GM12878 (cell line): ENCODE results near the gene BTBD6. TPM values are rescaled to one million over a fixed set of nuclear protein-coding genes. Genes with fewer than 3 reads are reported as not detected.

Experiments
- ATAC-seq: fragments of 200-7000 bp; cut with Tn5 transposase; 3 replicates; pipeline ENCODE4 v1.9.1; 2020; ENCODE audit warnings: mild to moderate bottlenecking, moderate library complexity
- BruUV-seq: library from RNA; stranded (reverse); fragments of 400-500 nt; replicated peaks from 2 replicates; lab custom pipeline; 2021; lab: Mats Ljungman, UMichigan
- CTCF ChIA-PET: fragments of 300-600 bp; sonication (Branson Sonifier 250); formaldehyde crosslinking; extraction: SDS; loops from one replicate; lab custom pipeline; 2021; ENCODE audit warnings: inconsistent platforms; lab: Yijun Ruan, JAX
- POLR2A ChIA-PET: fragments of 350-600 bp; formaldehyde crosslinking; extraction: SDS; loops from one replicate; lab custom pipeline; 2021; ENCODE audit warnings: inconsistent platforms; lab: Charles Lee
- RAD21 ChIA-PET: fragments of 300-600 bp; sonication (Branson Sonifier 250); formaldehyde crosslinking; loops from one replicate; lab custom pipeline; 2023; ENCODE audit warnings: antibody characterized with exemption; ENCODE audit not compliant: unreplicated experiment; lab: Charles Lee
- SMC1A ChIA-PET: fragments of 300-600 bp; sonication (Branson Sonifier 250); formaldehyde crosslinking; loops from one replicate; lab custom pipeline; 2023; ENCODE audit not compliant: unreplicated experiment, uncharacterized antibody; lab: Charles Lee
- DNase-seq: peaks from one replicate; pipeline ENCODE4 v3.0.0-alpha.2; 2011; ENCODE audit warnings: low read depth, low spot score
- FAIRE-seq: peaks from 3 replicates; lab custom pipeline; 2011; peaks lifted over from hg19 to GRCh38; lab: Jason Lieb, UNC
- H2AFZ ChIP-seq: 2 replicates; pipeline ENCODE4 v1.6.0; 2011; ENCODE audit warnings: low read depth, low read length, control low read depth; ENCODE audit not compliant: control insufficient read depth
- H3K27ac ChIP-seq: 2 replicates; pipeline ENCODE4 v1.5.1; 2011; ENCODE audit warnings: control low read depth; ENCODE audit not compliant: control insufficient read depth, insufficient read depth
- H3K27me3 ChIP-seq, 2 experiments: replicated peaks in 1 of 2; 2 replicates each; pipeline versions ENCODE4 v1.6.0 to v1.6.1; 2011; ENCODE audit warnings: low read length in 1 of 2; ENCODE audit not compliant: control insufficient read depth in 2 of 2, insufficient read depth in 2 of 2
- H3K36me3 ChIP-seq, 2 experiments: 2 replicates each; pipeline ENCODE4 v1.5.1; 2011; ENCODE audit warnings: low read length in 1 of 2; ENCODE audit not compliant: control insufficient read depth in 2 of 2, insufficient read depth in 2 of 2
- H3K4me1 ChIP-seq: 2 replicates; pipeline ENCODE4 v1.6.1; 2011; ENCODE audit warnings: mild to moderate bottlenecking, low read length, moderate library complexity, mixed read lengths; ENCODE audit not compliant: control insufficient read depth, insufficient read depth
- H3K4me2 ChIP-seq: 2 replicates; pipeline ENCODE4 v1.6.0; 2011; ENCODE audit warnings: control low read depth; ENCODE audit not compliant: control insufficient read depth, insufficient read depth
- H3K4me3 ChIP-seq: fragments of 200-600 bp; sonication (generic); 2 replicates; pipeline ENCODE4 v1.5.1; 2016
- H3K79me2 ChIP-seq: 2 replicates; pipeline ENCODE4 v1.6.0; 2011; ENCODE audit warnings: low read length; ENCODE audit not compliant: control insufficient read depth, insufficient read depth
- H3K9ac ChIP-seq: 2 replicates; pipeline ENCODE4 v1.8.0; 2011; ENCODE audit warnings: low read length, control low read depth, mixed read lengths; ENCODE audit not compliant: control insufficient read depth, insufficient read depth
- H3K9me3 ChIP-seq: replicated peaks from 3 replicates; pipeline ENCODE4 v1.5.1; 2011; ENCODE audit warnings: mild to moderate bottlenecking, low read length; ENCODE audit not compliant: control insufficient read depth, insufficient read depth
- H4K20me1 ChIP-seq: 2 replicates; pipeline ENCODE4 v1.6.0; 2011; ENCODE audit not compliant: control insufficient read depth, insufficient read depth
- EED ChIP-seq: sonication (generic); IDR thresholded peaks from 2 replicates; pipeline ENCODE4 v1.6.1; 2016; ENCODE audit warnings: antibody characterized with exemption, low read depth
- EP300 ChIP-seq, 2 experiments: fragments of 150-350 bp in 1 of 2; IDR thresholded peaks; 2 replicates each; pipeline ENCODE4 v1.6.1; 2011 to 2012; ENCODE audit warnings: low read depth in 2 of 2, low read length in 2 of 2, borderline replicate concordance in 1 of 2, improper control_type of control experiment in 1 of 2, inconsistent platforms in 1 of 2; ENCODE audit not compliant: control insufficient read depth in 1 of 2
- TBL1XR1 ChIP-seq: IDR thresholded peaks from 2 replicates; pipeline ENCODE4 v1.6.1; 2012; ENCODE audit warnings: low read depth, low read length, improper control_type of control experiment
- WGBS: methylation state at CpG from one replicate; pipeline ENCODE4 v1.1.6; 2016; ENCODE audit warnings: low lambda C conversion rate; ENCODE audit not compliant: insufficient replicate concordance, insufficient coverage; ENCODE audit errors: missing lambda C conversion rate; 5-methylcytosine and 5-hydroxymethylcytosine counted together
- in situ Hi-C: fragments of 300-500 bp; cut with MboI; formaldehyde crosslinking; loops from 9 replicates; pipeline ENCODE4 v1.14.3; 2018; ENCODE audit warnings: mixed read lengths
- intact Hi-C: fragments of 100-400 bp; cut with micrococcal nuclease; formaldehyde crosslinking; loops from one replicate; pipeline ENCODE4 v1.14.2; 2022; ENCODE audit not compliant: unreplicated experiment
- polyA plus RNA-seq, 11 experiments: library from polyadenylated mRNA; depleted of rRNA in 4 of 11; unstranded in 6 of 11; stranded (reverse) in 5 of 11; fragments of >200 nt; fragmentation: Nextera tagmentation in 4 of 11; fragmentation: Illumina TruSeq in 1 of 11; extraction: Ambion mirVana in 4 of 11; extraction: Trizol in 1 of 11; gene quantifications; 1 replicate in 1 of 11; 2 replicates in 10 of 11; pipeline versions ENCODE4 v1.2.1 to v1.2.3, GENCODE V29; 2011 to 2016; ENCODE audit warnings: inconsistent platforms in 2 of 11, missing spikeins in 2 of 11, low read depth in 1 of 11
- total RNA-seq, 4 experiments: library from RNA; depleted of rRNA in 3 of 4; stranded (reverse); fragments of >200 nt in 3 of 4; fragmentation: Illumina TruSeq in 1 of 4; extraction: Trizol in 1 of 4; gene quantifications; 2 replicates each; pipeline versions ENCODE4 v1.2.1 to v1.2.3, GENCODE V29; 2013 to 2021
- TF ChIP-seq, protein P1 (sequence below): fragments of 450-650 bp; formaldehyde crosslinking; IDR thresholded peaks from 2 replicates; pipeline ENCODE4 v1.4.0; 2022; ENCODE audit warnings: mild to moderate bottlenecking, moderate library complexity
- TF ChIP-seq, protein P2 (sequence below): fragments of 450-650 bp; IDR thresholded peaks from 2 replicates; pipeline ENCODE4 v1.6.1; 2016; ENCODE audit warnings: mild to moderate bottlenecking, moderate library complexity, borderline replicate concordance

The BTBD6 gene
- total and polyA plus RNA-seq, 10 of the 15 experiments (the other 5 are each of a cell fraction or from before 2014, with no cell fraction given), result 1.4 to 36.5 (median 15.8) TPM

DNA sequence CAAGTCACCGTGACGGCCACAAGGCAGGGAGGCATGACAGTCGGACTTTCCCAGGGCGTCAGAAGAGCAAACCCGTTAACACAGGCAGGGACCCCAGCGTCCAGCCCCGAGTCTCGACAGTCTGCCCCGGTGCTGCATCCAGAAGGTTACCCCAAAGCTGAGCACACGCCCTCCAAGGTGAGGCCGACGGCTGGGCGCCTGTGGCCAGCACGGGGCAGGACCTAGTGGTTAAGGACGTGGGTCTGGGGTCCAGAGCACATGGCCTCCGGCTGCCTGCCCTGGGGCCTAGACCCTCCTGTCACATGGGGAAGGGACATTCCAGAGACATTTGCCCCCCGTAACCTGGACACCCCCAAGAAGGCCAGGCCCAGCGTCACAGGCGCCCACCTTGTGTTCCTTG, 29.7 kb upstream of the BTBD6 start:
- DNase-seq (no peak), FAIRE-seq (no peak), ATAC-seq (no peak)
- H3K27me3 ChIP-seq, result no peaks in the 10 kb centered on the region
- peaks cover 4 to 35% of the 10 kb centered on the region in 2 experiments; a peak in 3 of 4 replicates for H3K36me3 ChIP-seq
- H2AFZ ChIP-seq, result no peak overlapping the region
- ChIA-PET POLR2A (no interaction called here), CTCF (no interaction called here), RAD21 (no interaction called here), SMC1A (no interaction called here)
- no peak overlapping the region for H3K4me2 ChIP-seq
- intact Hi-C loops (no loop called here), in situ Hi-C loops (no loop called here)
- no peaks in the 10 kb centered on the region for H4K20me1 ChIP-seq
- H3K9ac ChIP-seq, result no peak overlapping the region
- BruUV-seq, result no TSS peak
- H3K27ac ChIP-seq, result no peak overlapping the region
- no peaks in the 10 kb centered on the region for H3K79me2 ChIP-seq
- H3K4me3 ChIP-seq, result no peak overlapping the region
- TF ChIP-seq, protein P1, sequence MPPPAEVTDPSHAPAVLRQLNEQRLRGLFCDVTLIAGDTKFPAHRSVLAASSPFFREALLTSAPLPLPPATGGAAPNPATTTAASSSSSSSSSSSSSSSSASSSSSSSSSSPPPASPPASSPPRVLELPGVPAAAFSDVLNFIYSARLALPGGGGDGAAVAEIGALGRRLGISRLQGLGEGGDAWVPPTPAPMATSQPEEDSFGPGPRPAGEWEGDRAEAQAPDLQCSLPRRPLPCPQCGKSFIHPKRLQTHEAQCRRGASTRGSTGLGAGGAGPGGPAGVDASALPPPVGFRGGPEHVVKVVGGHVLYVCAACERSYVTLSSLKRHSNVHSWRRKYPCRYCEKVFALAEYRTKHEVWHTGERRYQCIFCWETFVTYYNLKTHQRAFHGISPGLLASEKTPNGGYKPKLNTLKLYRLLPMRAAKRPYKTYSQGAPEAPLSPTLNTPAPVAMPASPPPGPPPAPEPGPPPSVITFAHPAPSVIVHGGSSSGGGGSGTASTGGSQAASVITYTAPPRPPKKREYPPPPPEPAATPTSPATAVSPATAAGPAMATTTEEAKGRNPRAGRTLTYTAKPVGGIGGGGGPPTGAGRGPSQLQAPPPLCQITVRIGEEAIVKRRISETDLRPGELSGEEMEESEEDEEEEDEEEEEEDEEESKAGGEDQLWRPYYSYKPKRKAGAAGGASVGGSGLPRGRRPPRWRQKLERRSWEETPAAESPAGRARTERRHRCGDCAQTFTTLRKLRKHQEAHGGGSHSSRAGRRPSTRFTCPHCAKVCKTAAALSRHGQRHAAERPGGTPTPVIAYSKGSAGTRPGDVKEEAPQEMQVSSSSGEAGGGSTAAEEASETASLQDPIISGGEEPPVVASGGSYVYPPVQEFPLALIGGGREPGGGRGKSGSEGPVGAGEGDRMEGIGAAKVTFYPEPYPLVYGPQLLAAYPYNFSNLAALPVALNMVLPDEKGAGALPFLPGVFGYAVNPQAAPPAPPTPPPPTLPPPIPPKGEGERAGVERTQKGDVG (CRISPR knock-in tag), result no peak
- no peak for TF ChIP-seq EP300 (IDR thresholded peaks at IDR 0.05; ENCODE audit: borderline replicate concordance in 1 of 2, control insufficient read depth in 1 of 2, low read depth in 2 of 2, low read length in 2 of 2)
- no peak for TF ChIP-seq EED
- TF ChIP-seq, protein P2, sequence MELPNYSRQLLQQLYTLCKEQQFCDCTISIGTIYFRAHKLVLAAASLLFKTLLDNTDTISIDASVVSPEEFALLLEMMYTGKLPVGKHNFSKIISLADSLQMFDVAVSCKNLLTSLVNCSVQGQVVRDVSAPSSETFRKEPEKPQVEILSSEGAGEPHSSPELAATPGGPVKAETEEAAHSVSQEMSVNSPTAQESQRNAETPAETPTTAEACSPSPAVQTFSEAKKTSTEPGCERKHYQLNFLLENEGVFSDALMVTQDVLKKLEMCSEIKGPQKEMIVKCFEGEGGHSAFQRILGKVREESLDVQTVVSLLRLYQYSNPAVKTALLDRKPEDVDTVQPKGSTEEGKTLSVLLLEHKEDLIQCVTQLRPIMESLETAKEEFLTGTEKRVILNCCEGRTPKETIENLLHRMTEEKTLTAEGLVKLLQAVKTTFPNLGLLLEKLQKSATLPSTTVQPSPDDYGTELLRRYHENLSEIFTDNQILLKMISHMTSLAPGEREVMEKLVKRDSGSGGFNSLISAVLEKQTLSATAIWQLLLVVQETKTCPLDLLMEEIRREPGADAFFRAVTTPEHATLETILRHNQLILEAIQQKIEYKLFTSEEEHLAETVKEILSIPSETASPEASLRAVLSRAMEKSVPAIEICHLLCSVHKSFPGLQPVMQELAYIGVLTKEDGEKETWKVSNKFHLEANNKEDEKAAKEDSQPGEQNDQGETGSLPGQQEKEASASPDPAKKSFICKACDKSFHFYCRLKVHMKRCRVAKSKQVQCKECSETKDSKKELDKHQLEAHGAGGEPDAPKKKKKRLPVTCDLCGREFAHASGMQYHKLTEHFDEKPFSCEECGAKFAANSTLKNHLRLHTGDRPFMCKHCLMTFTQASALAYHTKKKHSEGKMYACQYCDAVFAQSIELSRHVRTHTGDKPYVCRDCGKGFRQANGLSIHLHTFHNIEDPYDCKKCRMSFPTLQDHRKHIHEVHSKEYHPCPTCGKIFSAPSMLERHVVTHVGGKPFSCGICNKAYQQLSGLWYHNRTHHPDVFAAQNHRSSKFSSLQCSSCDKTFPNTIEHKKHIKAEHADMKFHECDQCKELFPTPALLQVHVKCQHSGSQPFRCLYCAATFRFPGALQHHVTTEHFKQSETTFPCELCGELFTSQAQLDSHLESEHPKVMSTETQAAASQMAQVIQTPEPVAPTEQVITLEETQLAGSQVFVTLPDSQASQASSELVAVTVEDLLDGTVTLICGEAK, result no peak
- no peak for TF ChIP-seq TBL1XR1
- 55% methylated on average over 19 of the region's 19 CpGs for WGBS
- H3K4me1 ChIP-seq, result no peaks in the 10 kb centered on the region
- H3K9me3 ChIP-seq, result no peaks in the 10 kb centered on the region
